Measurements from ENCODE around the gene EIF6. TPM values are rescaled to one million over a fixed set of nuclear protein-coding genes. Genes with fewer than 3 reads are reported as not detected.
A peak's percentile ranks its signal among the peaks of the same experiment; 100 is the strongest.

The EIF6 gene
- total and polyA plus RNA-seq, 7 donors = 61.9 to 289 (median 71.3) TPM

DNA sequence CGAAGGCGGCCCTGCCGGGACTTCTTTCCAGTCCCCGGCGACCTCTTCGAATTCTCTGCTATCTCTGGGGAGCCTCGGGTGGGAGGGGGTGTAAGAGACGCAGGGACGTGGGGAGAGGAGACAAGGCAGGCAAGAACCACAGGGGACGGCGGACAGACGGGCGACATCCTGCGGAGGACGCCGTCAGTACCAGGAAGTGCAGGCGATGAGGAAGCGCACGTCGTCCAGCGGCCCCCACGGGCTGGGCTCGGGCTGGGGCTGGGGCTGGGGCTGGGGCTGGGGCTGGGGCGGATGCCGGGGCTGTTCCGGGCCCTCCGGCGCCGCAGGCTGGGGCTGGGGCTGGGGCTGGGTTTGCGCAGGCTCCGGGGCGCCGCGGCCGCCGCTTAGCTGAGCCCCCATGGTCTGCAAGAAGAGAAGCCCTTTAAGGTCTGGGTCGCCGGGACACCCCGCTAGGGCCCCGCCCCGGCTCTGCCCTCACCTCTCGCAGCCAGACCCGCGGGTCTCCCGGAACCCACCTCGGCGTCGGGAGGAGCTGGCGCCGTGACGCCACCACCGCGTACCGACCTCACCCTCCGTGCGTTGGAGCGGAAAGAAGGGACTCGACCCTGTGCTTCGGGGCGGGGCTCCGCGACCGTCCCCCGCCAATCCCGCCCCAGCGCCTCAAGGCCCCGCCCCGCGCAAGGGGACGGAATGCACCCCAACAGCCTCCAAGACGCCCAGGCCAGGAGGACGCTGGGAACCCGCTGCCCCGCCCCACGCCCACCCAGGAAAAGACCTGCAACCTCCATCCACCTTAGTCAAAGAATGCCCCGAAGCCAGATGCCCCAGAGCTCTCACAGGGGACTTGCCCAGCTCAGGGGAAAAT is 6.8 kb downstream of the EIF6 start, which contains the start of gene MMP24OS:
TSS of gene MMP24OS (minus strand) at position 592 of the 865 bp plus-strand sequence. CDS start at position 399, 193 bp downstream.
- DNase-seq = peak; percentile 96
- Histone ChIP-seq H3K36me3 (peaks cover 17 to 35% (median 20%) of the 10 kb centered on the region in 4 donors), H3K4me3 (peak within 1 kb of the TSS; percentile 80 to 89 (median 86)), H3K27ac (peak within 1 kb of the TSS; percentile 95 to 99 (median 98)), H3K4me1 (peaks cover 0 to 30% (median 27%) of the 10 kb centered on the region in 4 donors), H3K27me3 (no peaks in the 10 kb centered on the region), H3K9me3 (no peaks in the 10 kb centered on the region)
- TF ChIP-seq EP300 (IDR thresholded peaks at IDR 0.05) (peak in 1 of 4 donors; percentile 39), POLR2AphosphoS5 (IDR thresholded peaks at IDR 0.05) (peak; percentile 97 to 99 (median 98)), POLR2A (IDR thresholded peaks at IDR 0.05) (peak; percentile 80 to 90)
- TF ChIP-seq, protein P1, sequence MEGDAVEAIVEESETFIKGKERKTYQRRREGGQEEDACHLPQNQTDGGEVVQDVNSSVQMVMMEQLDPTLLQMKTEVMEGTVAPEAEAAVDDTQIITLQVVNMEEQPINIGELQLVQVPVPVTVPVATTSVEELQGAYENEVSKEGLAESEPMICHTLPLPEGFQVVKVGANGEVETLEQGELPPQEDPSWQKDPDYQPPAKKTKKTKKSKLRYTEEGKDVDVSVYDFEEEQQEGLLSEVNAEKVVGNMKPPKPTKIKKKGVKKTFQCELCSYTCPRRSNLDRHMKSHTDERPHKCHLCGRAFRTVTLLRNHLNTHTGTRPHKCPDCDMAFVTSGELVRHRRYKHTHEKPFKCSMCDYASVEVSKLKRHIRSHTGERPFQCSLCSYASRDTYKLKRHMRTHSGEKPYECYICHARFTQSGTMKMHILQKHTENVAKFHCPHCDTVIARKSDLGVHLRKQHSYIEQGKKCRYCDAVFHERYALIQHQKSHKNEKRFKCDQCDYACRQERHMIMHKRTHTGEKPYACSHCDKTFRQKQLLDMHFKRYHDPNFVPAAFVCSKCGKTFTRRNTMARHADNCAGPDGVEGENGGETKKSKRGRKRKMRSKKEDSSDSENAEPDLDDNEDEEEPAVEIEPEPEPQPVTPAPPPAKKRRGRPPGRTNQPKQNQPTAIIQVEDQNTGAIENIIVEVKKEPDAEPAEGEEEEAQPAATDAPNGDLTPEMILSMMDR (IDR thresholded peaks at IDR 0.05) = peak in 1 of 4 experiments; percentile 21
- 0% methylated on average over 76 of the region's 76 CpGs for WGBS, 2 donors
- intact Hi-C loops (cut with DNase I) = loop anchor here (5.0 kb wide), 1 partner anchor 405 kb away; the partner anchor contains the start of gene GGT7

DNA sequence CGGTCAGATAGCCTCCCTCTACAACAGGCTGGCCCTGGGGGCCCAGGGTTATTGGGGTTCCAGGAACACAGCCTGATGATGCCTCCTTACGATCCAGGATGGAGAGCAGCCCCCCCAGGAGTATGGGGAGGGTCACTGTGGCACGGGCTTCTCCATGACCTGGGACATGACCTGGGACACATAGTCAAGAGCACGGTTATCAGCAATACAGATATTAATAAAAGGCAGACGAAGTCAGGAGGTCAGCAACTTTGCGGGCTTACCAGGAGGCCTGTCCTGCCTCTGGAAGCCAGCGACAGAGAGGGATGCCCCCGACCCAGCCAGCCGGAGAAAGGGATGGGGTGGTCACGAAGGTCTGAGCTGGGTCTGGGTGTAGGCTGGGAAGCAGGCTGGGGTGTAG is 7.4 kb downstream of the EIF6 start:
- H3K36me3 ChIP-seq = peaks cover 17 to 35% (median 20%) of the 10 kb centered on the region in 4 donors
- no peak for DNase-seq
- peaks cover 0 to 25% (median 25%) of the 10 kb centered on the region in 4 donors for H3K4me1 ChIP-seq
- intact Hi-C loops (cut with DNase I) = loop anchor here (5.0 kb wide), 1 partner anchor 405 kb away; the partner anchor contains the start of gene GGT7
- peak overlapping the region; percentile 95 to 99 (median 98) for H3K27ac ChIP-seq
- H3K9me3 ChIP-seq = no peaks in the 10 kb centered on the region
- TF ChIP-seq POLR2A (IDR thresholded peaks at IDR 0.05) (no peak), POLR2AphosphoS5 (IDR thresholded peaks at IDR 0.05) (no peak), EP300 (IDR thresholded peaks at IDR 0.05) (no peak)
- TF ChIP-seq, protein P1 (IDR thresholded peaks at IDR 0.05) = no peak
- peak overlapping the region; percentile 80 to 89 (median 86) for H3K4me3 ChIP-seq
- H3K27me3 ChIP-seq = no peaks in the 10 kb centered on the region
- WGBS, 2 donors = 9 to 14% methylated on average over 10 of the region's 10 CpGs

DNA sequence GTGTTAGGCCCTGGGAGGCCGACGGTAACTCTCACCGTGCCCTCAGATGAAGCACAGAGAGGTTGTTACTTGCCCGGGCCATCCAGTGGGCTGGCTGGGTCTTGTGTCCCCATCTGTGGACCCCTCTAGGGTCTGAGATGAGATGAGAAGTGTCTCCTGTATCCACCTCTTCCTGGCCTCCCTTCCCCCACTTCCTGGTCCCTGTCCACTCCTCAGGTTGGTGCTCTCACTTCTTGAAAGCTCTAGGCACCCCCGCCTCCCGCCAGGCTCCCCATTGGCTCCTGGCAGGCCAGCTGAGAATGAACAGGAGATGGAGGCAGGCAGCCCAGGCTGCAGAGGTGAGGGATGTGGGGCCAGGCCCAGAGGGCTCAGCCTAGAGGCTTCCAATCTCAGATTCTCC is 8.2 kb downstream of the EIF6 start:
- no peaks in the 10 kb centered on the region for H3K27me3 ChIP-seq
- DNase-seq = no peak
- 91% methylated on average over 6 of the region's 6 CpGs for WGBS, 2 donors
- TF ChIP-seq POLR2AphosphoS5 (IDR thresholded peaks at IDR 0.05) = no peak
- no peaks in the 10 kb centered on the region for H3K9me3 ChIP-seq
- peak overlapping the region in 2 of 4 donors; percentile 80 to 87 for H3K4me3 ChIP-seq
- H3K36me3 ChIP-seq = peaks cover 22 to 40% (median 25%) of the 10 kb centered on the region in 4 donors
- H3K27ac ChIP-seq = peak overlapping the region; percentile 95 to 99 (median 98)
- intact Hi-C loops (cut with DNase I) = loop anchor here (5.0 kb wide), 1 partner anchor 404 kb away; the partner anchor contains the start of gene GGT7
- peaks cover 0 to 25% (median 25%) of the 10 kb centered on the region in 4 donors for H3K4me1 ChIP-seq

DNA sequence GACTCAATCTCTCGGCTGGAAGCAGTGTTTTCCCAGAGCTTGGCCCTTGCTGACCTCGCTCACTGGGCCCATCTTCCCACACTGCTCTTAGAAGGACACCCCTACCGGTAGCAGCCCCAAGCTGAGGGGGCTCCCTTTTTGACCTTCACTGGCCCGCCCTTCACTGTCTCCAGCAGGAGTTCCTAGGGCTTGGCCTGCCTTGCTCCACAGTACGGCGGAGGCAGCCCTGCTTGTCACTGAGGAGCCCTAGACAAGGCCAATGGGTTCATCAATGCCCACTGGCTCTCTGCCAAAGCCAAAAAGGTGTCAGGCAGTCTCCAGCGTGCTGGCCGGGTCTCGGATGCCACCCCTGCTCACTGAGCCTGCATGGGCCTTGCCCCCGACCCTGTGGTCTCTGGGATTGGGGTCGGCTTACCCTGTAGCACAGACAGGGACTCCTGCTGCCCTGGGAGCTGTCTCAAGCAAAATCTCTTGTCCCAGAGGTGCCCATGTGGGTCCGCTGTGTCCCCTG is 8.8 kb downstream of the EIF6 start:
- H3K4me1 ChIP-seq = peaks cover 0 to 25% (median 25%) of the 10 kb centered on the region in 4 donors
- no peaks in the 10 kb centered on the region for H3K9me3 ChIP-seq
- no peaks in the 10 kb centered on the region for H3K27me3 ChIP-seq
- no peak for DNase-seq
- peaks cover 24 to 44% (median 29%) of the 10 kb centered on the region in 4 donors for H3K36me3 ChIP-seq
- 89 to 93% methylated on average over 12 of the region's 12 CpGs for WGBS, 2 donors
- H3K4me3 ChIP-seq = no peak overlapping the region
- TF ChIP-seq POLR2AphosphoS5 (IDR thresholded peaks at IDR 0.05) (no peak), EP300 (IDR thresholded peaks at IDR 0.05) (no peak), POLR2A (IDR thresholded peaks at IDR 0.05) (no peak)
- TF ChIP-seq, protein P1 (IDR thresholded peaks at IDR 0.05) = no peak
- intact Hi-C loops (cut with DNase I) = loop anchor here (5.0 kb wide), 1 partner anchor 403 kb away; the partner anchor contains the start of gene GGT7
- peak overlapping the region in 2 of 4 donors; percentile 95 to 98 for H3K27ac ChIP-seq

Measured in sigmoid colon (tissue), 7 donors.